Middle frontal gyrus (tissue), 1 donor: Measurements from ENCODE around the gene IMP4.

Experiments
- DNase-seq: peaks from one replicate; pipeline ENCODE4 v3.0.0-alpha.2; 2015; ENCODE audit warnings: low spot score; ENCODE audit errors: extremely low spot score

Gene IMP4

DNA sequence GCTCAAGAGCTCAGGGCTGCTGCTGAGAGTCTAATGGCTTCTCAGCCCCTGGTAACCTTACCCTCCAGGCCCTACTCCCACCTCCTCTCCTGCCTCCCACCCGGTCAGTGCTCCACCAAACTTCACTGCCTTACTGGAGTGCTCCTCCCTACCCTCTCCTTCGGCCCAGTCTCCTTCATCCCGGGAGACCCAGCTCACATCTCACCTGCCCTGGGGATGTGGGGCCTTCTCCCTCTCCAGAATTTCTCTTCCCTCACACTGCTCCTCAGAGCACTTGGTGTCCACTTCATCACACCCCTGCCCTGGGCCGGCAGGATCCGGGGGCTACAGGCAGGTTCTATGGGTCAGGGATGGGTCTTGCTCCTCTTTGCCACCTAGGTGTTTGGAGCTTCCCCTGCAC, 34.8 kb downstream of the IMP4 start:
- no peak for DNase-seq

DNA sequence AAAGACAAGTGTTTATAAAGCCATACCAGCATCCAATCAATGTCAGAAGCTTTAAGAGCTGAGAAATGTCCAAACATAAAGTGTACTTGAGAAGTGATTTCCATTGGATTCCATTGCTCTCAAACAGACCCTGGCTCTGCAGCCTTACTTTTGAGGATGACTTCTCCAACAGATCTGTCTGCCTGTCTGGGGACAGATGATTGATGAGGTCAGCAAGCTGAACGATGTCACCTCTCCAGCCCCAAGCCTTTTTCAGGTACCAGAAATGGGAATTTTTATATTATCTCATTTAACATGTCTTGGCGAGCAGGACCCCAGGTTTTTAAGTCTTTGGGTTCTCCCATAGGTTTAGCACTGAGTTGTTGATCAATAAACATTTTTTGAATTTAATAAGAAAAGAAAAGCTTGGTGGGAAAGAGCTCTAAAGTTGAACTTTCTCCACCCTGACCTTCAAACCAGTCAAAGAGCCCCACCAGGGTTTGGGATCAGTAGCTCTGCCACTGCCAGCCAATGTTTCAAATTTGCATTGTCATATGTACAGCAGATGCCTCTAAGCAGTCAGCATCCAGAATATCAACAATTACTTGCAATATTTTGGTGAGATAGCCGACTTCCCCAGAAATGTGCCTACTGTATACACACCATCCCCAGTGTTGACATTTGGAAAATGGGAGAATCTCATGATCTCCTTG, 35.7 kb downstream of the IMP4 start:
- no peak for DNase-seq

DNA sequence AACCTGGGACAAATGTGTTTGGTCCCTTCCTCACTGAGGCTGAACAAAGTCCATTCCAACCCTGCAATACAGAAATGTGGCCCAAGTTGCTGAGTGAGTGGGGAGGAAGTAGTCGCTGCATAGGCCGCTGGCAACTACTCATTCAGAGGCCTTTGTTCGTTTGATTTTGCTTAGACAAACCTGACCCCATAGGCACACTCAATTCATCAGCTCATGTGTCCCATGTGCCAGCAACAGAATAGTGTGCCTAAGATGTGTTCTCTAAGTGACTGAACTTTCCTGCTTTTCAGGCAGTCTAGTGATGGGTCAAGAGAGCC, 36.2 kb downstream of the IMP4 start:
- DNase-seq, result no peak

DNA sequence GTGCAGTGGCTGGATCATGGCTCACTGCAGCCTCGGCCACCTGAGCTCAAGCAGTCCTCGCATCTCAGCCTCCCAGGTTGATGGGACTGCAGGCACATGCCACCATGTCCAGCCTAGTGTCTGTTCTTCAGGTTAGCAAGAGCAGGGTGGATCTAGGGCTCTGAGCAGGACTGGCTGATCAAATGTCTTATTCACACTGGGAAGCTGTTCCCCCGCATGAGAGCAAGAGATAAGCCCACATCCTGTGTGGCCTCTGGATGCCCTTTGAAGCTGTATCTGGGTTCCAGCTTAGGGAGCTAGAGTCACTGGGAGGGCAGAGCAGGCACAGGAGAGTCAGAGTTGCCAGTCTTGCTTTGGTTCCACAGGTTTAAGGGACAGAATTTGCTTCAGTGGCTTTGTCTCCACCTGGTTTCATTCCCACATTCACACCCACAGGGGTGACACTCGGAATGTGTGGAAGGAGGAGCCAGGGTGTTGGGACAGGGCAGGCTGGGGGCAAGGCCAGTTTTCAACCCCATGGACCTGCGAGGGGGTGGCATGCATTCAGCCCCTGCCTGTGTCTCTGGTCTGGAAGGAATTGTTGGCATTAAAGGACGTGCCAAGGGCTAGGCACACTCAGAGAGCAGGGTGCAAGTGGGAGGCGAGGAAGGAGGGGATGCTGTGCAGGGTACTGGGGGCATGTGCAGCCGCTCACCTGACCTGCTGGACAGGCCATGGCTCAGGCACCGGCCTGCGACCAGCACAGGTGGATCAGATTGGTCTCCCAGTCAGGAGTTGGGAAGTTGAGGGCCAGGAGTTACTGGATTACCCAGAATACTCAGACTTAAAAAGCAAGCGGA, 37.6 kb downstream of the IMP4 start:
- DNase-seq, result no peak

DNA sequence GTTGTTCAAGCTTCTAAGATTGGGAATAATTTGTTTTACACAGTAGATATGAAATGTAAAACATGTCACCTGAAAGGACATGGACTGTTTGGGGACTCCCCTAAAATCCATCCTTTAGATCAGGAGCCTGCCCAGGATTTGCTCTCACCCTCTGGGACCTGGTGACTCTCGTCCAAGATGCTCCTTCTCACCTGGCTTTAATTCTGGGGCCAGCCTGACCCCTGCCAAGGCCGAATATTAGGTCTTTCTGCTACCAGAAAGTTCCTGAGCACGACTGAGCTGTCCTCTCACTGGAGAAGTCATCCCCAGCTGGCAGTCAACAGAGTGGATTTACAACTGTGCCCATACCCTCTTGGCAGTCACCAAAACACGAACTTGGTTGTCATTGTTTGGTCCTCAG, 38.4 kb downstream of the IMP4 start:
- no peak for DNase-seq

DNA sequence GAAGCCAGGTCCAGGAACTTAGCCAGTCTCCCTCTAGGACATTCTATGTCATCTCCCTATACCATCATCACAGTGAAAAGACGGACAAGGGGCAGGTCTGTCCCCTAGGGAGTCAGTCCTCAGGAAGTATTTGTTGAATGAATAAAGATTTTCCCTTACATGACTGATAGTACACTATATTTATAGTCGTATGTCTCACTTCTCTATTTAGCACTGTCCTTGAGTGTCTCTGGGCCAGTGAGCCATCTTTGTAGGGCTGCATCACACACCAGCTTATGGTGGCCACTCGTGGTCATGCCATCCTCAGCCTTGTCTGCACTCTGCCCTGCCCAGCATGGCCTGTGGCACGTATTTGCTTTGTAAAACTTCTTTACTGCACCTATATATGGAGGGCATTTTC, 38.9 kb downstream of the IMP4 start:
- DNase-seq, result no peak

DNA sequence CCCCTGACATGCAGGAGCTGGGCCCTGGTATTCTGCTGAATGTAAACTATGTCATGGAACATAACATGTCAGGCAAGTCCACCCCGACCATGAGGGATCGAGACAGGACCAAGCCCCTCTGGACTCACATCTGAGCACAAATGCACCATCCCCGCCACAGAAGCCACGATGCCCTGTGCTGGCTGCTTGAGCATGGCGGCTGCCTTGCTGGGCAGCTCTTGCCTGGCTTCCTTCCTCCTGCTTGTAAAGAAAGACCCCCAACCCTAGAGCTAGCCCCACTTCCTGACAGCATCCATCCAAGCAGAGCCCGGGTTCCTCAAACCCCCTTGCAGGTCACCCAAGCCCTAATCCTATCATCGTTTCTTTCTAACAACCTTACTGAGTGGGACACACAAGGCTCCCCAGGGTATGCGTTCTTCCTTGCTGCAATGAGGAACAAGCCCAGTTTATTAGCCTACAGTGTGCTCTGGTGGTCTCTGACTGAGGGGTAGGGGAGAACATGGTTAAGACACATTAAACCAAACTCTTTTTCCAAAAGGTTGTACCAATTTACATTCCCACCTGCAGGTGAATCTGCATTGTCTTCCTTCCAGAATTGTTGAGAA, 39.7 kb downstream of the IMP4 start:
- DNase-seq, result no peak

DNA sequence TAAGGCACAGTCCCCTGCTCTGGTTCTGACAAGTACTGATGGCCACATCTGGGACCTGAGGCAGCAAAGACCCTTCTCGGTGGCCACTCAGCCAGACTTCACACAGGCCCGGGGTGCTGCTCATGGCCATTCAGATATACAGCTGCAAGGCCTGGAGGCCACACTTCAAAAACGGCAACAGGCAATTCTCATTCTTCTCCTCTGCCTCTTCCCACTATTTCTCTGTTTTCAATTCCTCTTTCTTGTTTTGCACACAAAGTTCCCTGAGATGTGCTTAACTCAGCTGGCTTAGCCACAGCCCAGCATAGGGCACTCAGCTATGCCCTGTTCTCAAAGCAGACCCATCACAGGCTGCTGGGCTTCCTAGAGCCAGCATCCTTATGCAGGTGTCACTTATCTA, 43.0 kb downstream of the IMP4 start:
- no peak for DNase-seq

DNA sequence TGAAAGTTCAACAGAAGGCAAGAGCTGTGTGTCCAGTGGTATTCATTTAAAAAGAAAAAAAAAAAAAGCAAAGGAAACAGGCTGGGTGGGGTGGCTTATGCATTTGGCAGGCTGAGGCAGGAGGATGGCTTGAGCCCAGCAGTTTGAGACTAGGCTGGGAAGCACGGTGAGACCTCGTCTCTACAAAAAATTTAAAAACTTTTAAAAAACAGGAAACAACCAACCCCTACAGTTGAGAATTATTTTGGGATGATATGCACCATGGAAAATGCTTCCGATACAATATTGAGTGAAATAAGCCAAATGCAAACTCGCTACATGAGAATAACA, 44.3 kb downstream of the IMP4 start:
- no peak for DNase-seq

DNA sequence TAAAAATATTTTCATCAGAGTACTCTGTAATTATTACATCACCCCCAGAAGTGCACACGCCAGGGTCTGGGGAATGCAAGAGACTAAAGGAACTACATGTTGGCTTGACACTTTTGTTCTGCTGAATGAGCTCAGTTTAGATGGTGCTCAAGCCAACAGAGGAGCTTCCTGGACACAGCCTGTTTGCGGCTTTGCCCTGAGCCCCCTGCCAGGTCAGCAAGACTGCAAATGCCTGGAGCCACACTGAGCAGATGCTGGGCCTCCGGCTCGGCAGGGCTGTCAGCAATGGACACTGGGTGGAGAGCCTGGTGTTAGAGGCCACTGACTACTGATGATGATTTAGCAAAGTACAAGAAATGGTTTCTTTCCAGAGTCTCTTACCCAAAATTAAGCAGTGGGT, 45.1 kb downstream of the IMP4 start:
- no peak for DNase-seq

DNA sequence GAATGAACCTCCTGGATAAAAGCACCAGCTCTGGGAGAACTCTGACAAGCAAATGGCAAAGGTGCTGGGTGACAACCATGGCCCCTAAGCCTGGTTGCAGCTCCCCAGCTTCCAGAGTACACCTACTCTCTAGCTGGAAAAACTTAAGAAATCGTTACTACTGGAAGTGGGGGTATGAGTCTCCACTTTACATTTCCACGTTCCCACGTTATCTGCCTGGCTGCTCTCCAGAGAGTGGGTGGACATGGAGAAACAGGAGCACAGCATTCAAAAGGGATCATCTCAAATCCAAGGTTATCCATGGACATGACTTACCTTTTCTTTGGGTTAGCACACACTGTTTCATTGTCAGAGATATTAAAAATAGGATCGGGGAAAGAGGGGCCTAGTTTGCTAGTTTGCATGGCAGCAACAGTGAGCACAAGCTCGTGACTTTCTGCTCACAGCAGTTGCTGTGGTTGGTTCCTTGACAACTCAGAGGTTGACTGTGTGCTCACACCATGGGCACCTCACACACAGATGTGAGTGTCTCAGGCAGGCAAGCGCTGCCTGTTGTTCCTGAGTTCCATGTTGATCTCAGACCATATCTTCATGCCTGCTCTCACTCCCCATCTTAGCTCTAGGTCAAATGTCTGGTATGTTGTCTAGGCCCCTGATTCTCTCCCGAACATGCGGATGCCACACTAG, 45.7 kb downstream of the IMP4 start:
- no peak for DNase-seq

DNA sequence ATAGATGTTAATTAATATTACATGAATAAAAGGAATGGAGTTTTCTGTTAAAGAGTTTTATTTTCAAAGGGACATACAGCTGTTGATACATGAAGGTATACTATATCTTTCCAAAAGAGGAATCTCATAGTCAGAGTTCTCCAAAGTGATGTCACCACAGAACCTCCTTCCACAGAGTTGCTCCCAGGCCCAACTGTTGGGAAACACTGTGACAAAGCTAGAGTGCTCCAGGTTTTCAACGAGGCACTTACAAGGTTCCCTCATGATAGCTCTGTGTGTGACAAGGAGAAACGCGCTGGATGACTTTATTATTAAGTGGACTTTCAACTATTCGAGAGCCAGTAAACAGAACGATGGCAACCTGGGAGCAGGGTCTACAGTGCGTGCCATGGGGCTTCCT, 46.7 kb downstream of the IMP4 start:
- DNase-seq, result no peak

DNA sequence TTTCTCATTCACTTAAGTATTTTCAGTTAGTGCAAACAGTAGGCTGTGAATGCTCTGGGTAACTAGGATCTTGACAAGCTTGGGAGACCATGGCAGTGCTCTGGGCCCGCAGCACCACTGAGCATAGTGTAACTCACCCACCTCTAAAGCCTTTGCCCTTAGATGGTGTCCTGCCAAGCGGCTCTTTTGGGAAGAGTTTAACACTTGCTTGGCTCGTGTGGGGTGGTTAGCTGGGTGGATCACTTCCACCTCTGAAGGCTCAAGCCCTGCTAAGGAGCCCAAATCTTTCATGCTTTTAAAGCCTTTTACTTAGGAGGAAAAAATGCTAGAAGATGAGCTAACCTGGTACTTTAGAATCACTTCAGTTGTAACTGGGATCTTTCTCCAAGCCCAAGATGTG, 47.1 kb downstream of the IMP4 start:
- DNase-seq, result no peak

DNA sequence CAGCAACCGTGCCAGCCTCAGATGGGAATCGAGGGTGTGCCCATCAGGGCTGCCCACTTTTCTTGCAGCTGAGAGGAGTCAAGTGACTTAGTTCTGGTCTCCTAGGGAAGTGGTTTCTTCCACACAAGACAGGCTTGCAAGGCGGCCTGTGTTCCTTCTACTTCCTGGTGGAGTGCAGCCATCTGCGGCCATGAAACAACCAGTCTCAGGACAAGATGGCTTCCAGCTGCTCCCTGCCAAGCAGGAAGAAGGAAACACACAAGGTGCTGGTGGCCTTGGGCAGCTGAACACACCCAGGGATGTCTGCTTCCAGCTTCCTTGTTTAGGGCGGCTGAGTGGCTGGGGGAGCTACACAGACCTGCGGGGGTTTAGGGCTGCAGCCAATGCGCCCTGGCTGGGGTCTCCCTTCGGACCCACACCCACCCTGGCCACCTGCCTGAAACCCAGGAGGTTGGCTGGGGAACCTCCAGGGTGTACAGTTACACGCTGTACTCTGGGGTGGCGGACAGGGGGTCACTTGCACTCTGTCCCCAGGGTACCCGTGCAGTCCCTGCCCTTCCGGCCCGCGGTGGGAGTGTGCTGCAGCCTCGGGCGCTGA, 47.9 kb downstream of the IMP4 start:
- DNase-seq, result no peak

DNA sequence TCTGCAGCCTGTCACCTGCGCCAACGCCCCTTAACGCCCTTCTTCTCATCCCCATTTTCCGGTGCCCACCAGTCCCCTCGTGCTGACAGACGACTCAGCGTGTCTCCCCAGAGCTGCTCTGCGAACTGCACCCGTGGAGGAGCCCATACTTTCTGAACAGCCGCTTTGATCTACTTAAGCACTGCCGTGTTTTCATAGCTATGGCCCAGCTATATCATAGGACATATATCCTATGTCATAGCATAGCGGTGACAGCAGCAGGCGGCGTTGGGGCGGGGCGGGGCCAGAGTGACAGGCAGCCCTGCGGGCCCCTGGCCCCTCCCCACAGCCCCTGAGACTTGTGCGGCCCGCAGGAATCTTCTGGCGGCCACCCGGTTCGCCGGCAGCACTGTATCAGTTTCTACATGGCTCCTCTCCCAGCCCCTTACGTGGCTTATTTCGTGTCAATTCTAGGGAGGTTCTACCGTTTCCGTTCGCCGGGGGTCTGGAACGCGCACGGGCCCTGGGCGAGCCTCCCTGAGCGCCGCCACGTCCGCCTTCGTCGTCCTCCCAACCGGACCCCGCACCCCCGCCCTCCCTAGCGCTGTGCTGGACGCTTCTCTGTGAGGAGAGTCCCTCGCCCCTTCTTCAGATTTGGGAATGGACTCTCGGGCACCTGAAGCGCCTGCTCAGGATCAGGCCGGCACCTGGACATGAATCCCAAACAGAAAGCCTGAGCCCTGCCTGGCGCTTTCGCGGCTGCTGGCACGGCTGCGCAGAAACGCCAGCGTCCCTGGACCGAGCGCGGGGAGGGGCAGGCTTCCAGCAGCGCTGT, 48.6 kb downstream of the IMP4 start:
- peak; percentile 69 for DNase-seq

DNA sequence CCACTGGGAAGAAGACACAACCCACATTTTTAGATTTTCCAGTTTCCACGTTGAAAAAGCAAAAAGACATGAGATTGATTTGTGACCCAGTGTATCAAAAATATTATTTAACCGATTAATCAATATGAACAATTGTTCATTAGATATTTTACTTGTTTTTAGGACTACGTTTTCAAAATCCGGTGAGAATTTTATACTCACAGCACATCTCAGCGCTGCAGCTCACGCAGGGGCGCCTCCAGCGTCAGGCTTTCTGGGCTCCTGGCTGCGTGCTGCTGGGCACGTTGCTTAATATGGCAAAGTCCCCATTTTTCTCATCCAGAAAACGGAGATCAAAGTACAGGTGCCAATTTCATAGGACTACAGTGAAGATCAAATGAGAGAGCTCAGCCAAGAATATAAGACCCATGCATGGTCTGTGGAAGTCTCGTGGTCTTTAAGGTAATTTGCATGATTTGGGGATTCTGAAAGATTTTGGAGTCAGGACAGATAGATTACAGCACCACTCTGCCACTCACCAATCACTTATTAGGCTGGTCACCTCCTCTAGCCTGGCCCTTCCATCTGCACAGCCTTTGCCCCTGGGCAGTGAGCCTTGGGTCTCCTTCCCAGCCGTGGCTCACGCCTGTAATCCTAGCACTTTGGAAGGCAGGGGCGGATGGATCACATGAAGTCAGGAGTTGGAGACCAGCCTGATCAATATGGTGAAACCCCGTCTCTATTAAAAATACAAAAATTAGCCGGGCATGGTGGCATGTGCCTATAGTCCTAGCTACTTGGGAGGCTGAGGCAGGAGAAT, 49.4 kb downstream of the IMP4 start:
- peak; percentile 27 for DNase-seq

DNA sequence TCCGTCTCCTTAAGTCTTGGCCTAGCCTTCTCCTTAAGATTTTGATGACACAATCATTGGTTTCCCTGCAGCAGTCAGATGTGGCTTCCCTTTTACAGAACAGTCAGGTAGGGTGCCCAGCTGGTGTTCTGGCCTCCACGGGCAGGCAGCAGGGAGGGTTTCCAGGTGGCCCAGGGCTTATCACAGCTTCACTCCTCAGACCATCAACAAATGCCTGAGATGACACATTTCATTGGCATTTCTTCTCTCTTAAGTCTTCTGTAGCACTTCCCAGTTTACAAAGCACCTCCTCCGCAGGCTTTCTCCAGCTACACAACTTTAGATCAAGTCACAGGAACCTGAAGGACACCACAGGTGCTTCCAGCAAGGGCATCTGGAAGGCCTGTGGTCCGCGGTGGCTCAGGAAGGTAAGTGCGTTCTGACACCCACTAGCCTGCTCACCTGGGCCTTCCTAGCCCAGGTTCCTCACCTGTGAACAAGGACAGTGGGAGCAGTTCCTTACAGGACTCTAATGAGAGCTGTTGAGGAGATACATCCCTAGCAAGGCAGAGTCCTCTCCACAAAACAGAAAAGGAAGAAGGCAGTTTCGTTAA, 50.7 kb downstream of the IMP4 start:
- DNase-seq, result no peak
